ENCODE results near the gene GRIK4.

The GRIK4 gene

GRCh38 chr11:121035169-121035755 is 523.7 kb downstream of the GRIK4 start:
- no peak for DNase-seq

GRCh38 chr11:121035780-121036179 is 524.2 kb downstream of the GRIK4 start:
- DNase-seq: no peak

GRCh38 chr11:121037016-121037415 is 525.5 kb downstream of the GRIK4 start:
- no peak for DNase-seq
